Thymus (tissue), 11 donors: ENCODE results near the gene ATL2. TPM values are rescaled to one million over a fixed set of nuclear protein-coding genes. Genes with fewer than 3 reads are reported as not detected.

ENCODE experiments used
- DNase-seq, 9 donors: peaks; one replicate each; pipeline ENCODE4 v3.0.0-alpha.2; 2013; ENCODE audit warnings: low spot score in 9 of 9, low read depth in 6 of 9, missing footprints in 1 of 9
- H3K27ac ChIP-seq, 2 donors: one replicate each; pipeline ENCODE4 v1.5.1; 2013; ENCODE audit warnings: control low read depth in 1 of 2, low read depth in 1 of 2, low read length in 1 of 2, mild to moderate bottlenecking in 1 of 2, moderate library complexity in 1 of 2
- H3K27me3 ChIP-seq, 2 donors: one replicate each; pipeline ENCODE4 v1.5.1; 2013; ENCODE audit warnings: low read length in 1 of 2; ENCODE audit not compliant: control insufficient read depth in 2 of 2, insufficient read depth in 1 of 2
- H3K36me3 ChIP-seq, 2 donors: one replicate each; pipeline ENCODE4 v1.5.1; 2013; ENCODE audit warnings: low read length in 1 of 2, mild to moderate bottlenecking in 1 of 2, moderate library complexity in 1 of 2; ENCODE audit not compliant: control insufficient read depth in 2 of 2, insufficient read depth in 2 of 2
- H3K4me1 ChIP-seq, 2 donors: one replicate each; pipeline ENCODE4 v1.5.1; 2013; ENCODE audit warnings: low read length in 2 of 2; ENCODE audit not compliant: control insufficient read depth in 2 of 2, insufficient read depth in 2 of 2
- H3K4me3 ChIP-seq, 2 donors: one replicate each; pipeline ENCODE4 v1.5.1; 2013; ENCODE audit warnings: low read length in 2 of 2, control low read depth in 1 of 2, mild to moderate bottlenecking in 1 of 2
- H3K9me3 ChIP-seq, 2 donors: one replicate each; pipeline ENCODE4 v1.5.1; 2013; ENCODE audit warnings: low read length in 1 of 2, mild to moderate bottlenecking in 1 of 2; ENCODE audit not compliant: control insufficient read depth in 2 of 2, insufficient read depth in 1 of 2
- WGBS: extraction: QIAGEN DNeasy Blood & Tissue Kit; methylation state at CpG from one replicate; pipeline ENCODE4 v1.1.7; 2013; 5-methylcytosine and 5-hydroxymethylcytosine counted together
- polyA plus RNA-seq: library from polyadenylated mRNA; stranded (reverse); fragments of 200-250 nt; gene quantifications from one replicate; pipeline ENCODE4 v1.2.3, GENCODE V29; 2013
- total RNA-seq: library from RNA; stranded (reverse); fragments of 120-200 nt; gene quantifications from one replicate; pipeline ENCODE4 v1.2.4, GENCODE V29; 2013
- donor health status: healthy.

ATL2 gene
- total and polyA plus RNA-seq, 2 donors = 59.4 to 69.1 TPM

DNA sequence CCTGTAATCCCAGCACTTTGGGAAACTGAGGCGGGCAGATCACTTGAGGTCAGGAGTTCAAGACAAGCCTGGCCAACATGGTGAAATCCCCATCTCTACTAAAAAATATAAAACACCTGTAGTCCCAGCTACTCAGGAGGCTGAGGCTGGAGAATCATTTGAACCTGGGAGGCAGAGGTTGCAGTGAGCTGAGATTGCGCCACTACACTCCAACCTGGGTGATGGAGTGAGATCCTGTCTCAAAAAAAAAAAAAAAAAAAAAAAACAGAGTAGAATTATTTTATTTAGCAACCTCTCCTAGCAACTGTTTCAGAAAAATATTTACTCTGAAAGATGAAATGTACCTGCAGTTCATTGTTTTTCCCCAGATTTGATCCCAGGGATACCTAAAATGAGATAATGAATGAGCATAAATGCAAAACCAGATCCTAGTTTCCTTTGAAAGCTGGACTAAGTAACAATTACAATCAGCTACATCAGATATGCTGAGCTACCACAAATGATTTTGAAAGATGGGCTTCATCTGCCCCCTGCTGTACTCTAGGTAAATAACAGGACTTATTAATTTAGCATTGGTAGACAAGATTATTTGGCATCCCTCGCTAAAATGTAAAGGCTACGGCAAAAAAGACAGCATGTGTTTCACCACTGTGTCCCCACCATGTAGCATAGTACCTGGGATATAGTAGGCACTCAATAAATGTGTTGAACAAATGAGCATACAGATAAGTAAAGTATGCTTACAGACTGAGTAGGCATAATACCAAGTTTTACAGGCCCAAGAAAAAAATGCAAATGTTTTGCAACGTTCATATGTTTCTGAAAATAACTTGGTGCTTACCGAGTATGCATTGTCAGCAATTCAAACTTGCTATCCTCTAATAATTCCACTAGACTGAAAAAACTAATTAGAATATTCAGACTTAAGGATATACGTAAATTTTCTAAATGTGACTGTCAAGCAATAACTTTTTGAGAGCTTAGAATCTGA is 102.5 kb downstream of the ATL2 start:
- H3K9me3 ChIP-seq = no peaks in the 10 kb centered on the region
- no peaks in the 10 kb centered on the region for H3K27me3 ChIP-seq
- H3K36me3 ChIP-seq = no peaks in the 10 kb centered on the region
- no peak overlapping the region for H3K4me3 ChIP-seq
- peak in 7 of 9 donors; percentile 17 to 67 (median 30) for DNase-seq
- 78% methylated on average over 7 of the region's 7 CpGs for WGBS
- no peak overlapping the region for H3K27ac ChIP-seq
- no peaks in the 10 kb centered on the region for H3K4me1 ChIP-seq

DNA sequence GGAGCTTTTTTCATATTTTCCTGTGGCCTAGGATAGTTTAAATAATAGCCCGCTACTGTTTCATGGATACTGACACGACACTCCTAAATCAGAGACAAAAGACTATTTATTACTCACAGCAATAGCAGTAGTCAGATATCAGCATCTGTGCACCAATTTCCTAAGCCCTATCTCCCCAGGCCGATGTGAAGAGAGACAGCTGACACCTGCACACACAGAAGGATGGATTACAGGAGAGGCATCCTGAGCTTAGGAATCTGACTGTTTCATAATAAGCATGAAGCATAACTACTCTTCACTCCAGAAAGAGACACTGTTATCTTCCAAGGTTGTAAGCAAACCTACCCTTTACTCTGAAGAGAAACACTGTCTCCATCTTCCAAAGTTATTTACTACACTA is 105.4 kb downstream of the ATL2 start:
- no peak for DNase-seq
- Histone ChIP-seq H3K4me1 (no peaks in the 10 kb centered on the region), H3K9me3 (peaks cover 0 to 3% of the 10 kb centered on the region in 2 donors), H3K4me3 (no peak overlapping the region), H3K27me3 (no peaks in the 10 kb centered on the region), H3K36me3 (no peaks in the 10 kb centered on the region), H3K27ac (no peak overlapping the region)
- 97% methylated on average over 3 of the region's 3 CpGs for WGBS

DNA sequence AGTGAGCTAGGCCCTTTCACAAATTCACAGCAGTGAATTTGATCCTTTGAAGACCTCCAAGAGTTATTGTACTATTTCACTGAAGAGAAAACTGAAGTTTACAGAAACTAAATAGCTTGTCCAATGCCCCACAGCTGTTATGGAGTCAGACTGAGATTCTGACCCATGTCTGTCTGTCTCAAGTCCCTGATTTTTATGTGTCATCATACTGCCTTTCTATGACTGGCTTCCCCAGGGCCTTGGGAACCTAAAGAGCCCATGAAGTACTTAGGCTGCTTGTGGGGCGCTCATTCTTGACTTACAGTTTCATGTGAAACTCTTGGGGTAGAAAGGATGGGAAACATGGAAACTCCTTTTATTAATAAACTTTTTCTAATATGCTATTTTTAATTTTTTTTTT is 107.7 kb downstream of the ATL2 start:
- H3K4me3 ChIP-seq = no peak overlapping the region
- 100% methylated on average over 1 of the region's 1 CpG for WGBS
- no peaks in the 10 kb centered on the region for H3K27me3 ChIP-seq
- peaks cover 0 to 3% of the 10 kb centered on the region in 2 donors for H3K9me3 ChIP-seq
- no peaks in the 10 kb centered on the region for H3K4me1 ChIP-seq
- no peak for DNase-seq
- H3K36me3 ChIP-seq = no peaks in the 10 kb centered on the region
- H3K27ac ChIP-seq = no peak overlapping the region

DNA sequence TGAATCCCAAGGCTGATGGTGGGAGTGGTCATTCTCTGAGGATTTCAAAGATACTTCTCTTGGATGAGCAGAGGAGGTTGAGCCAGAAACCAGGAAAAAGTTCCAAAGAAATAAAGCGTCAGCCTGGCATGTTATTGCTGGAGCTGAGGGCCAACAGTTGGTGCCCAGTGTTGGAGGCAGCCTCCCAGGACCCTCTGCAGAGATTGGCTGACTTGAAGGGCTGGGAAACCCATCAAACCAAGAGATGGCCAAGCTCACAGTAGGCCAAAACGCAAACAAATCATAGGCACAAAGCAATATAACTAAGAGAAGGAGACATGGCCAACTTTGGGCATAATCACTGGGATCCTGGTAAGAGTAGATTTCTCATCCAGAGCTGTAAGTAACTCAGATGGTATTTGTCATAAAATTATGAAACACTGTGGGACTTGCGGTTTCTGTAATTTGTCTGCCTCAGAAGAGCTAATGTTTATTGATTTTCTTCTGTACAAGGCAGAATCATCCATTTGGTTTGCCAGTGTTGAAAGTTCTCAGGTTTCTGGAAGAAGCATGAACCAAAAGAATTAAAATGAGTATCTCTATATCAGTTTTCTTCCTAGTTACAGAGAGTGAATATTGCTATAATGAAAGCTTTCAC is 108.3 kb downstream of the ATL2 start:
- DNase-seq = no peak
- Histone ChIP-seq H3K9me3 (peaks cover 0 to 3% of the 10 kb centered on the region in 2 donors), H3K27me3 (no peaks in the 10 kb centered on the region), H3K4me1 (no peaks in the 10 kb centered on the region), H3K36me3 (no peaks in the 10 kb centered on the region), H3K27ac (no peak overlapping the region), H3K4me3 (no peak overlapping the region)
- WGBS = 96% methylated on average over 3 of the region's 3 CpGs

DNA sequence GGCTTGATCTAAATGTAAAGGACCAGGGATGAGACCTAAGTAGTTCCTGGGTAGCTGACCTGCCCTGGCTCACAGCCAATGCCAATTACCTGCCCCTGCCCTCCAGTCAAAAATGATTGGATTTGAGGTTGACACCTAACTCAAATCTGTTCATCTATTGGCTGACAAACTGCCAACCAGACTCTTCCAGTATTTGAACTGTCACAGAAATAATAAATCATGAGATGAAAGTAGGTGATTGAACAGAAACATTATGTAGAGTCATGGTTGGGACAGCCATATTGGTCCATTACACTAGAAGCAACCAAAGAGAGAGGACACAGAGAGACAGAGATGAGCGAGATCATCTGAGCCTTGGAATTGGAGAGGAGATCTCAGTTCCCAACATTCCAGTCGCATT is 109.1 kb downstream of the ATL2 start:
- DNase-seq = no peak
- peaks cover 0 to 3% of the 10 kb centered on the region in 2 donors for H3K9me3 ChIP-seq
- H3K36me3 ChIP-seq = no peaks in the 10 kb centered on the region
- H3K4me3 ChIP-seq = no peak overlapping the region
- no peaks in the 10 kb centered on the region for H3K27me3 ChIP-seq
- H3K4me1 ChIP-seq = no peaks in the 10 kb centered on the region
- WGBS = over 99% methylated on average over 2 of the region's 2 CpGs
- no peak overlapping the region for H3K27ac ChIP-seq

DNA sequence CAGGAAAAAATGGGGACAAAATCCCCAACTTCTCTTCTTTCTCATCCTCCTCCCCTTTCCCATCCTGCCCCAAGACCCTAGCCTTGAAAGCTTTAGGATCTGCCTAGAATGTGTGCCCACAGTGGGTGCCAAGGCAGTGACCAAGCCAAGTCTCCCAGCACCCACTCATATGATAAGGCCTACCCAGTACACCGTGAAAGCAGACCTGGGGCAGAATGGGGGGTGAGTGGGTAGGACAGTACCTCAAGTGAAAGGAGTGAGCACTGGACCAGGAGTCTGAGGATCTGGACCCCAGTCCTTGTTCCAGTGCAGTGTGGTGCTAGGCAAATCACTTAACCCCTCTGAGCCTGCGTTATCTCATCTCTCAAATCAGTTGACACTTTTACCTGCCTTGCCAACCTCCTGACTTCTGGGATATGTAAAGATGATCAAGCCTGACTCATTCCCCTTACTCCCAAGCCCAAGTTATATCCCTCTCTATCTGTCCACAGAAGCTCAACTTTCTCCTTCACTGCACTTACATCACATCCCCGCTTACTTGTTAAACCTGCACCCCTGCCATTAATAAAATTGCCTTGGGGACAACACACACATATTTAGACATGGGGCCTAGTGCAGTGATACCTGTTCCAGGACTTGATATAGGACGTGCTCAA is 109.7 kb downstream of the ATL2 start:
- H3K27ac ChIP-seq = no peak overlapping the region
- 97% methylated on average over 4 of the region's 4 CpGs for WGBS

DNA sequence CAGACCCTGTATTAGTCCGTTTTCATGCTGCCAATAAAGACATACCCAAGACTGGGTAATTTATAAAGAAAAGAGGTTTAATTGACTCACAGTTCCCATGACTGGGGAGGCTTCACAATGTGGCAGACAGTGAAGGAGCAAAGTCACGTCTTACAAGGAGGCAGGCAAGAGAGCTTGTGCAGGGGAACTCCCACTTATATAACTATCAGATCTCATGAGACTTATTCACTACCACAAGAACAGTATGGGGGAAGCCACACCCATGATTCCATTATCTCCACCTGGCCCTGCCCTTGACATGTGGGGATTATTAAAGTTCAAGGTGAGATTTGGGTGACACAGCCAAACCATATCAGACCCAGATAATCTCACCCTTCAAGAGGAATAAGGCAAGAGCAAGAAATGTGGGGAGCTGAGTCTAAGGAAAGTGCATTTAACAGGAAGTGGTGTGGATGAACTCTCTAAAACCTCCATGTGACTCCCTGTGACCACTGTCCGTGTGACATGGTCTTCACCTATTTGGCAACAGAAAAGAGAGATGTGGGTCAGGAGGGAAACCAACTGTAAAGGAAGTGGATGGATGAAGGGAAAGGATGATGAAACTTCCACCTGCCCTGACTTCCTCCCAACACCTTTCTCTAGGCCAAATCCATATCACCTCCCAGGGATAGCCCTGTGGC is 110.6 kb downstream of the ATL2 start:
- Histone ChIP-seq H3K4me3 (no peak overlapping the region), H3K36me3 (no peaks in the 10 kb centered on the region), H3K27ac (no peak overlapping the region), H3K9me3 (peaks cover 0 to 3% of the 10 kb centered on the region in 2 donors), H3K4me1 (no peaks in the 10 kb centered on the region), H3K27me3 (no peaks in the 10 kb centered on the region)
- DNase-seq = no peak
- whole genome bisulfite sequencing = 94% methylated on average over 3 of the region's 3 CpGs

More for the DNA sequence above, 109.7 kb downstream of the ATL2 start:
- no peak for DNase-seq
- Histone ChIP-seq H3K27me3 (no peaks in the 10 kb centered on the region), H3K4me1 (no peaks in the 10 kb centered on the region), H3K9me3 (peaks cover 0 to 3% of the 10 kb centered on the region in 2 donors), H3K4me3 (no peak overlapping the region), H3K36me3 (no peaks in the 10 kb centered on the region)

DNA sequence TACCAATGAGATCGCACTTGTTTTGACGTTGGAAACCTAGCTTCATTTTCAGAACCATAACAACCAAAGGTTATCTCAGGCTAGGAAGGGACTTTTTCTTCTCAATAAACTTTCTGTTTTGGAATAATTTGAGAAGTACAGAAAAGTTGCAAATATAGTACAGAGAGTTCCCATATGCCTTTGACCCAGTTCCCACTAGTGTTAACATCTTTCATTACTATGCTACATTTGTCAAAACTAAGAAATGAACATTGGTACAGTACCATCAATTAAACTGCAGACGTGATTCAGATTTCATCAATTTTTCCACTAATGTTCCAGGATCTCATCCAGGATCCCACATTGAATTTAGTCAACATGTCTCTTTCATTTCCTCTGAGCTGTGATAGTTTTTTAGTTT is 111.6 kb downstream of the ATL2 start:
- Histone ChIP-seq H3K4me3 (no peak overlapping the region), H3K27ac (no peak overlapping the region), H3K4me1 (no peaks in the 10 kb centered on the region), H3K27me3 (no peaks in the 10 kb centered on the region), H3K9me3 (peaks cover 0 to 3% of the 10 kb centered on the region in 2 donors), H3K36me3 (no peaks in the 10 kb centered on the region)
- no peak for DNase-seq
- WGBS = 94% methylated on average over 3 of the region's 3 CpGs
